Osteoblast (primary cell): ENCODE measurements around the gene DGKI. TPM values are rescaled to one million over a fixed set of nuclear protein-coding genes. Genes with fewer than 3 reads are reported as not detected.

ENCODE experiments used
- DNase-seq: peaks from one replicate; pipeline ENCODE4 v3.0.0; 2011; ENCODE audit warnings: low spot score, mixed read lengths; ENCODE audit not compliant: insufficient read length; ENCODE audit errors: missing footprints
- H2AFZ ChIP-seq: 2 replicates; pipeline ENCODE4 v1.6.0; 2011; ENCODE audit warnings: mild to moderate bottlenecking, low read length
- H3K27ac ChIP-seq: 2 replicates; pipeline ENCODE4 v1.5.1; 2011; ENCODE audit warnings: mild to moderate bottlenecking, low read depth, low read length, moderate library complexity
- H3K27me3 ChIP-seq: 2 replicates; pipeline ENCODE4 v1.6.0; 2012; ENCODE audit warnings: mild to moderate bottlenecking, control low read depth, inconsistent platforms, low read length, moderate library complexity; ENCODE audit not compliant: insufficient read depth
- H3K36me3 ChIP-seq: 2 replicates; pipeline ENCODE4 v1.5.1; 2011; ENCODE audit warnings: mild to moderate bottlenecking, low read length, control low read depth, moderate library complexity; ENCODE audit not compliant: insufficient read depth
- H3K4me1 ChIP-seq: 2 replicates; pipeline ENCODE4 v1.5.1; 2011; ENCODE audit warnings: mild to moderate bottlenecking, low read length, control low read depth, moderate library complexity; ENCODE audit not compliant: insufficient read depth
- H3K4me2 ChIP-seq: 2 replicates; pipeline ENCODE4 v1.6.0; 2011; ENCODE audit warnings: mild to moderate bottlenecking, low read length; ENCODE audit not compliant: insufficient read depth
- H3K4me3 ChIP-seq: fragments of 200-600 bp; sonication (generic); 3 replicates; pipeline ENCODE4 v1.5.1; 2012; ENCODE audit warnings: mild to moderate bottlenecking, low read length, inconsistent platforms; ENCODE audit not compliant: insufficient read depth
- H3K79me2 ChIP-seq: 2 replicates; pipeline ENCODE4 v1.6.0; 2012; ENCODE audit warnings: mild to moderate bottlenecking, low read length, control low read depth, inconsistent platforms; ENCODE audit not compliant: insufficient read depth
- H3K9me3 ChIP-seq: 2 replicates; pipeline ENCODE4 v1.5.1; 2011; ENCODE audit warnings: low read depth, low read length, control low read depth
- H4K20me1 ChIP-seq: 2 replicates; pipeline ENCODE4 v1.6.0; 2012; ENCODE audit warnings: mild to moderate bottlenecking, low read length, control low read depth; ENCODE audit not compliant: insufficient read depth
- CTCF ChIP-seq: IDR thresholded peaks from 2 replicates; pipeline ENCODE4 v1.5.1; 2011; ENCODE audit warnings: mild to moderate bottlenecking, low read depth, low read length, moderate library complexity; ENCODE audit errors: extremely low read depth
- total RNA-seq: library from RNA; depleted of rRNA; stranded (reverse); fragments of >200 nt; gene quantifications from 2 replicates; pipeline ENCODE4 v1.2.3, GENCODE V29; 2012

The DGKI gene
- total RNA-seq, 1 donor: 19.2 TPM

GRCh38 chr7:137825489-137825888 lies 21.3 kb downstream of the DGKI start:
- H4K20me1 ChIP-seq: no peaks in the 10 kb centered on the region
- H3K4me2 ChIP-seq: no peak overlapping the region
- peaks cover 8% of the 10 kb centered on the region for H3K36me3 ChIP-seq
- peaks cover 20% of the 10 kb centered on the region for H3K79me2 ChIP-seq
- DNase-seq: no peak
- H3K27me3 ChIP-seq: no peaks in the 10 kb centered on the region
- no peak overlapping the region for H2AFZ ChIP-seq
- TF ChIP-seq CTCF: no peak
- peaks cover 14% of the 10 kb centered on the region for H3K4me1 ChIP-seq
- H3K27ac ChIP-seq: no peak overlapping the region
- no peak overlapping the region for H3K4me3 ChIP-seq
- H3K9me3 ChIP-seq: no peaks in the 10 kb centered on the region

GRCh38 chr7:137820677-137821420 lies 25.9 kb downstream of the DGKI start:
- no peak for TF ChIP-seq CTCF
- no peaks in the 10 kb centered on the region for H3K27me3 ChIP-seq
- no peaks in the 10 kb centered on the region for H3K36me3 ChIP-seq
- no peaks in the 10 kb centered on the region for H3K9me3 ChIP-seq
- peak; percentile 80 for DNase-seq
- H4K20me1 ChIP-seq: no peaks in the 10 kb centered on the region
- peaks cover 40% of the 10 kb centered on the region for H3K4me1 ChIP-seq
- H3K27ac ChIP-seq: peak overlapping the region; percentile 68
- H3K79me2 ChIP-seq: peaks cover 20% of the 10 kb centered on the region
- peak overlapping the region; percentile 32 for H3K4me2 ChIP-seq
- H3K4me3 ChIP-seq: peak overlapping the region; percentile 22
- peak overlapping the region; percentile 41 for H2AFZ ChIP-seq

- Histone ChIP-seq H2AFZ (no peak overlapping the region), H4K20me1 (no peaks in the 10 kb centered on the region), H3K4me2 (peak overlapping the region; percentile 32), H3K27me3 (no peaks in the 10 kb centered on the region), H3K79me2 (peaks cover 18% of the 10 kb centered on the region), H3K9me3 (no peaks in the 10 kb centered on the region), H3K4me3 (peak overlapping the region; percentile 9), H3K4me1 (peaks cover 40% of the 10 kb centered on the region), H3K36me3 (no peaks in the 10 kb centered on the region), H3K27ac (peak overlapping the region; percentile 68)
- peak; percentile 29 for DNase-seq
- TF ChIP-seq CTCF: no peak
Measured at GRCh38 chr7:137820156-137820555, 26.6 kb downstream of the DGKI start.

DNA sequence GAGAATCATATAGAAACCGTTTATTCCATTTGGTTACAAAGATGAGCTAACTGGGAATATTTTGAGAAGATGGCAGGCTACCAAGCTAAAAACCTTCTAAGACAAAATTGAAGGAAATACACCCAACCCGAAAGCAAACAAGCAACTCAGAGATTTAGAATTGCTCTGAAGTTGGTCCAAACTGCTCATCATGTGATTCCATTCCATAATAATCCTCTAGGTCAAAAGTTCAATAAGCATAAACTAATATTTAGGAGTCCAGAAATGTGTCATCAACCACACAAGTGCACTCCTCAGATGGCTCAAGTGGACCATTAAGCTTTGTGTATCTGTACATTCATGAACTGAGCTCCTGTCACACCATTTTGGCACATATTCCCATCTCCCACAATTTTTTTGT lies 28.7 kb downstream of the DGKI start:
- no peak for TF ChIP-seq CTCF
- no peak overlapping the region for H2AFZ ChIP-seq
- DNase-seq: no peak
- H3K9me3 ChIP-seq: no peaks in the 10 kb centered on the region
- H4K20me1 ChIP-seq: no peaks in the 10 kb centered on the region
- H3K4me3 ChIP-seq: no peak overlapping the region
- H3K27me3 ChIP-seq: no peaks in the 10 kb centered on the region
- no peak overlapping the region for H3K4me2 ChIP-seq
- peaks cover 40% of the 10 kb centered on the region for H3K4me1 ChIP-seq
- peaks cover 21% of the 10 kb centered on the region for H3K79me2 ChIP-seq
- peak overlapping the region; percentile 4 for H3K27ac ChIP-seq
- H3K36me3 ChIP-seq: no peaks in the 10 kb centered on the region
